ENCODE results near the gene DGKZ.
"Not testable (repeated sequence)": the region's sequence is repeated elsewhere in the genome, so short reads cannot be mapped to it uniquely, and the experiment has no call there.

DGKZ gene

DNA sequence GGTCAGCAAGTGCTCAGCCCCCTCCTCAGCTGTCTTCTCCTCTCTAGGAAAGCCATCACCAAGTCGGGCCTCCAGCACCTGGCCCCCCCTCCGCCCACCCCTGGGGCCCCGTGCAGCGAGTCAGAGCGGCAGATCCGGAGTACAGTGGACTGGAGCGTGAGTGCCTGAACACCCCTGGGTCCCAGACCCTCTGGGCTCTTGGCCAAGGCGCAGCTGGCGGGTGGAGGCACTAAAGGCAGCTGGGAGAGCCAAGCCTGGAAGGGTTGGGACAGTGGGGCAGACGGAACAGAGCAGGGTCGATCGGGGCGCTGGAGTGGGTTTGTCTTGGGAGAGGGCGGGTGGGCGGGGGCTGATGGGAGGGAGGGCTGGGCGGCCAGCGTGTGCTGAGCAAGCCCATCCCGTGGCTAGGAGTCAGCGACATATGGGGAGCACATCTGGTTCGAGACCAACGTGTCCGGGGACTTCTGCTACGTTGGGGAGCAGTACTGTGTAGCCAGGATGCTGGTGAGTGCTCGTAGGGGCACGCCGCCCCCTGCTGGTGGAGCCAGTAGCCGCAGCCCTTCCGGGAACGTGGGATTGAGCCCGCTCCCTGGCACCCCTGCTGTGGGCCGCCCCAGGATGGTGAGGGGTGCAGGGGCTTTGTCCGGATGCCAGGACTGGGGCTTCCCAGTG lies 20.1 kb downstream of the DGKZ start:
- FAIRE-seq = no peak

DNA sequence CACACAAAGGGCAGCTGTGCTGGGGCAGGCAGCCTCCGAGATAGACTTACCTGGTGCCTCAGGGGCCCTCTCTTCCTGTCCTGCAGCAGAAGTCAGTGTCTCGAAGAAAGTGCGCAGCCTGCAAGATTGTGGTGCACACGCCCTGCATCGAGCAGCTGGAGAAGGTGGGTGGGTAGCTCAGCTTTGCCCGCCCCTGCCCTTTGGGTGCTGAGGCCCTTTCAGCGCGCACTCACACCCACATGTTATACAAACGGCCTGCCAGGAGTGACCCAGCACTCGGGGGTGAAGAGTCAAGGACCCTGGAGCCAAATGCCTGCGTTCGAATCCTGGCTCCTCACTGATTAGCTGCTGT lies 20.6 kb downstream of the DGKZ start:
- no peak for FAIRE-seq

DNA sequence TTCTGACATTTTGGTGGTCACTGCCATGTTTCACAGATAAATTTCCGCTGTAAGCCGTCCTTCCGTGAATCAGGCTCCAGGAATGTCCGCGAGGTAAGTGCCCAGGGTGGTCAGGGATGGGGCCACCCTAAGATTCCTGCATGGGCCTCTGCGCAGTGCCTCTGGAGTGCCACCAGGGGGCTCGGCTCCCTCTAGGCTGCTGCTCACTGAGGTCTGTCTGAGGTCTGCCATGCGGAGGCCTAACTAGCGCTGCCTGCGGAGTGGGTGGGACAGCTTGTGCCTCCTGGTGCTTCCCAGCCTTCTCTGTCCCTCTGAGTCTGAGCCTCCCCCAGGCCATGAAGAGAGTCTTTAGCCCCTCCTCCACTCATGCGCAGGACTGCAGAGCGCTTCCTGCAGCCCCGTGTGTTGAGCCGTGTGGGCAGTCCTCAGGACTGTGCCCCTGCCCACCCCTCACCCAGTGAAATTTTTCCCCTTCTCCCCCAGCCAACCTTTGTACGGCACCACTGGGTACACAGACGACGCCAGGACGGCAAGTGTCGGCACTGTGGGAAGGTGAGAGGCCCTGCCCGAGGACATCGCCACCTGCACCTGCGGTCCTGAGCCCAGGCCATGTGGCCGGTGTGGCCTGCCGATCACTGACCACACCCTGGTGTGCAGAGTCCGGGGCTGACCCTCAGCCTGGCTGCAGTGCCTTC lies 22.3 kb downstream of the DGKZ start:
- peak; percentile 31 for FAIRE-seq

DNA sequence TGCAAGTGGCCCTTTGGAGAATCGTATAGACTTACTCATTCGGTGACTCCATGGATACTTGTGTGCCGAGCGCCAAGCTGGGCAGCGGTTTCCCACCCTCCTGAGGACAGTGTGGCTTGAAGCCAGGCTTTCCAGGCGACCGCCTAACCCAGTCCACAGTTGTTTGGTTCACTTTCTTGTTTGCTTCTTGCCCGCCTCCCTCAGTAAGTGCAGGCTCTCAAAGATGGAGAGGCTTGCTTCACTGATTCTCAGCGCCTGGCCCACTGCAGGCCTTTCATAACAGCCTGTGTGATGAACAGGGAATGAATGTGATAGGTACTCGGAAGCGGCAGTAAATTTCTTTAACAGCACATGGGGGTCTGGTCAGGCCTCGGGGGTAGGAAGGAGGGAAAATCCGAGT lies 23.0 kb downstream of the DGKZ start:
- no peak for FAIRE-seq

DNA sequence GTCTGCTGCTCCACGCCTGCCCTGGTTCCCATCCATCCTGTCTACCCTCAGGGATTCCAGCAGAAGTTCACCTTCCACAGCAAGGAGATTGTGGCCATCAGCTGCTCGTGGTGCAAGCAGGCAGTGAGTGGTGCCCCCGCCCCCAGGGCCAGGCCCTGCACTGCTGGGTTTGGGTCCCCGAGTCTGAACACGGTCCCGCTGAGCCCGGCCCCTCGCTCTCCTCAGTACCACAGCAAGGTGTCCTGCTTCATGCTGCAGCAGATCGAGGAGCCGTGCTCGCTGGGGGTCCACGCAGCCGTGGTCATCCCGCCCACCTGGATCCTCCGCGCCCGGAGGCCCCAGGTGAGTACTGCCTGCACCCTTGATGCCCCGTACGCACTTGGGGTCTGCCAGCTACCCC lies 24.0 kb downstream of the DGKZ start:
- not testable (repeated sequence) for FAIRE-seq

DNA sequence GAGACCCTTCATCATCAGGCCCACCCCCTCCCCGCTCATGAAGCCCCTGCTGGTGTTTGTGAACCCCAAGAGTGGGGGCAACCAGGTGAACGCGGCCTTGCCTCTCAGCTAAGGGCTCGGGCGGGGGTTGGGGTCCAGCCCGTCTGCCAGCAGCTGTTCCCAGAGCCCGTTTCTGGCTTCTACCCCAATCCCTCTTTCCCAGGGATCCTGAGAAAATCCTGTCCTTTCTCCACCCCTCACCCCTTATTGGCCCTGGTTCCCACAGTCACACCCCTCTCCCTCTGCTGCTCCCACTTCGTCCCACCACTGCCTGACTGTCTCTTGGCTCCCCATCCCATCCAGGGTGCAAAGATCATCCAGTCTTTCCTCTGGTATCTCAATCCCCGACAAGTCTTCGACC lies 24.8 kb downstream of the DGKZ start:
- FAIRE-seq = no peak

DNA sequence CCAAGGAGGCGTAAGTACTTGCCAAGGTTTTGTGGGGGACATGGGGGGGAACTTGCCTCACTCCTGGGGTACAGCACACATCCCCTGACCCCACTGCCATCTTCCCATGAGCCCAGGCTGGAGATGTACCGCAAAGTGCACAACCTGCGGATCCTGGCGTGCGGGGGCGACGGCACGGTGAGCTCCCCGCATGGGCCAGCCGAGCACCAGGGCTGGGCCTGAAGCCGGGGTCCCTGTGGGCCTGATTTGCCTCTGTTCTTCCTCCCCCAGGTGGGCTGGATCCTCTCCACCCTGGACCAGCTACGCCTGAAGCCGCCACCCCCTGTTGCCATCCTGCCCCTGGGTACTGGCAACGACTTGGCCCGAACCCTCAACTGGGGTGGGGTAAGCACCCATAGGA lies 25.2 kb downstream of the DGKZ start:
- FAIRE-seq = not testable (repeated sequence)

DNA sequence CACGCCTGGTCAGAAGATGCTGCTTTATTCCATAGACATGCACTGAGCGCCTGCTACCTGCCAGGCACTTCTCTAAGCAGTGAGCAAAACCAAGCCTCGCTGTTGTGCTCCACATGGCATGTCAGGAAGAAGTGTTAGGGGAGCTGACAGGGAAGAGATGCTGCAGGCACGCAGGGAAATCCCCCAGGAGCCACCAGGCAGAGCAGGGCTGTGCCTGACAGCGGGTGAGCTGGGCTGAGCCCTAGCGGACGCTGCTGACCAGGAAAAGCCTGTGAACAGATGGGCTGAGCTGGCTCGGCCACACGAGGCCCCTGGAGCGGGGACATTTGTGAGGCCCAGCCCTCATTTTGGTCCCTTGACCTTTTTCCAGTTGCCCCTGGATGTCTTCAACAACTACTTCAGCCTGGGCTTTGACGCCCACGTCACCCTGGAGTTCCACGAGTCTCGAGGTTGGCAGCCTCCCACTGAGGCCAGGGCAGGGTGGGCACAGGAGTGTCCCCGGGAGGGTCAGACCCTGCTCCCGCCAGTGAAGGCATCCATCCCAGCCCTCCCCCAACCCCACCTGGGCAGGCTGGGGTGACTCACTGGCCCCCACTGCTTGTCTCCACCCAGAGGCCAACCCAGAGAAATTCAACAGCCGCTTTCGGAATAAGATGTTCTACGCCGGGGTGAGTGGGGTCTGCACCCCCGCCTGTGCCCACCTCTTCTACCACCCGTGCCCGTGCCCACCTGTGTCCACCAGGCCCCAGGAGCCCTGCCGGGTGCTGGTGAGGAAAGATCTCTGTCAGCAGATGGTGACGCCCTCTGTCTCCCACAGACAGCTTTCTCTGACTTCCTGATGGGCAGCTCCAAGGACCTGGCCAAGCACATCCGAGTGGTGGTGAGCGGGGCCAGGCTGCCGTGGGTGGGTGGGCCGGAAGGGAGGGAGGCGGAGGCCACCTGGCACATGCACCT lies 26.8 kb downstream of the DGKZ start:
- FAIRE-seq = no peak

DNA sequence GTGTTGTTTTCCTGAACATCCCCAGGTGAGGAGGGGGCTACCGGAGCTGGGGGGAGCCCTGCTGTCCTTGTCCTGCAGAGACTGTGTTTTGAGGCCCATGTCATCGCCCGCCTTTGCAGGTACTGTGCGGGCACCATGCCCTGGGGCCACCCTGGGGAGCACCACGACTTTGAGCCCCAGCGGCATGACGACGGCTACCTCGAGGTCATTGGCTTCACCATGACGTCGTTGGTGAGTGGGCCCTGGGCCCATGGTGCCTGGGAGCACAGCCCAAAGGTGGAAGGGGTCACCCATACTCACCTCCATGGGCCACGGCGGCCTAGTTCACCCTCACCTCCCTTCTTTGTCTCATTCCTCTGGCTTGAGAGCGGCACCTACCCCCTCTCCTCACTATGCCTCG lies 27.6 kb downstream of the DGKZ start:
- FAIRE-seq = no peak

DNA sequence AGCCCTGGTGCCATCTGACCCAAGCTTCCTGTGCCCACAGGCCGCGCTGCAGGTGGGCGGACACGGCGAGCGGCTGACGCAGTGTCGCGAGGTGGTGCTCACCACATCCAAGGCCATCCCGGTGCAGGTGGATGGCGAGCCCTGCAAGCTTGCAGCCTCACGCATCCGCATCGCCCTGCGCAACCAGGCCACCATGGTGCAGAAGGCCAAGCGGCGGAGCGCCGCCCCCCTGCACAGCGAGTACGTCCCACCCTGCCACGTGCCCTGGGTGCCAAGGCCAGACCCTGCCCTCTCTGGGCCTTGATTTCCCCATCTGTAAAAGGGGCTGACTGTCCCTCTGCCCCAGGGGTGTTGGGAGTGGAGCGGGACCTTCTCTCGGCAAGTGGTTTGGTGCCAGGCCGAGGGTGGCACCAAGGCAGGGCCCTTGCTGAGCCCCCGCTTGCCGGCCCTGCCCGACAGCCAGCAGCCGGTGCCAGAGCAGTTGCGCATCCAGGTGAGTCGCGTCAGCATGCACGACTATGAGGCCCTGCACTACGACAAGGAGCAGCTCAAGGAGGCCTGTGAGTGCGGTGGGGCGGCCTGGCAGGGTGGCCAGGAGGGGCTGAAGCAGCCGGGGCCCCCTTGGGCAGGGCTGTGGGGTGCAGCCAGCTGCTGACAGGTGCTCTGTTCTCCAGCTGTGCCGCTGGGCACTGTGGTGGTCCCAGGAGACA lies 28.3 kb downstream of the DGKZ start:
- no peak for FAIRE-seq

DNA sequence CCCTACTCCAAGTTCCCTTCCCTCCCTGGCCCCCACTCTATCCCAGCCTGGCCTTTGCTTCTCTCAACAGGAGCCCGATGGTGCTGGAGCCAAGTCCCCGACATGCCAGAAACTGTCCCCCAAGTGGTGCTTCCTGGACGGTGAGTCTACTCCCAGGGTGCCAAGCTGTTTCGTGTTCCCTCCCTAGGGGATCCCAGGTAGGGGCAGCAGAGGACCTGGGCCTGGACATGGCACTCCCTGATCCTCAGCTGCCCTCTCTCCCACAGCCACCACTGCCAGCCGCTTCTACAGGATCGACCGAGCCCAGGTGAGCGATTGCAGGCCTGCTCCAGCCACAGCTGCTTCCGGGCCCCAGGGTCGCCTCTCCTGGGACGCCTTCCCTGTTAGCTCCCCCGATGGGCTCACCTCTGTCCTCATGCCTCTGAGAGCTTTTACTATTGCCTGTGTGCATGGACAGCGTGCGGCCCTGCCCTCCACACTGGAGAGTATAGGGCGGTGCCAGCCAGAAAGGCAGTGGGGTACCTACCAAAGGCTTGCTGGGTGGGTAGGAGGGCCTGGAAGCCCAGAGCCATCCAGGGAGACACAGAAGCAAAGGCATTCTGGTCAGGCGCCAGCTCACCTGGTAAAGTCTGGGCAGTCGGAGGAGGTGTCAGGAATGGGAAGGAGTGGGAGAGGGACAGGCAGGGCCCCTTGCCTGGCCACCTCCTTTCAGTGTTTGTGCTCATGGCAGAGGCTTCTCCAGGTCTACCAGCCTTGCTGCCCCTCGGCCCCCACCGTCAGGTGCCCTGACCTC lies 29.2 kb downstream of the DGKZ start:
- no peak for FAIRE-seq

DNA sequence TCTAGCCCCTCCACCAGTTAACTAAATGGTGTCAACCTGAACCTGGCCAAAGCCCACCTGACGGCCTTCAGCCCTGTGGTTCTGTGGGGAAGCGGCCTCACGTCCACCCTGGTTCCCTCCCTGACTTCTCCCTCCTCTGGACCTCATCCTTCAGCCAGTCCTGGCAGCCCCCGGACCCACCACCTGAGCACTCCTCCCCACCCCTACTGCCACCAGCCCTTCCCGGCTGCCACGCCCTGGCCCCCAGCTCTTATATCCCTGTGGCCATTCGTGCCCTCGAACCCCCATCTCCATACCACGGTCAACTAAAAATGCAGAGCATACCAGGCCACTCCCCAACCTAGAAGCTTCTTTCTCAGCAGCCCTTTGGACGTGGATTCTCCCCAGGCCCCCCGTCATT lies 30.0 kb downstream of the DGKZ start:
- no peak for FAIRE-seq

DNA sequence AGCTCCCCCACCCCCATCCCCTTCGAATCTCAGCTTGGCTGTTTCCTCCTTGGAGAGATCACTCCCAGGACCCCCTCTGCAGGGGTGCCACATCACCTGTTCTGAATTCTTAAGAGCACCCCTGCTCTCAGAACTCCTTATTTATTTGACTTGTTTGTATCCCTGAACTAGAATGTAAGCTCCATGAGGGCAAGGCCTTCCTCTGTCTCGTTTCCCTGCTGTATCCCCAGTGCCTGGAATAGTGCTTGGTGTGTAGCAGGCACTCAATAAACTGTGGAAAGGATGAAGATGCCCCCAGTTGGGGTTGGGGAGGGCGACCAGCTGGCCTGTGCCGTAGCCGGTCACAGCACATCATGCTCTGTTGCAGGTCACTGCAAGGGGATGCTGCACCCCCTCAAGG lies 30.6 kb downstream of the DGKZ start:
- no peak for FAIRE-seq

DNA sequence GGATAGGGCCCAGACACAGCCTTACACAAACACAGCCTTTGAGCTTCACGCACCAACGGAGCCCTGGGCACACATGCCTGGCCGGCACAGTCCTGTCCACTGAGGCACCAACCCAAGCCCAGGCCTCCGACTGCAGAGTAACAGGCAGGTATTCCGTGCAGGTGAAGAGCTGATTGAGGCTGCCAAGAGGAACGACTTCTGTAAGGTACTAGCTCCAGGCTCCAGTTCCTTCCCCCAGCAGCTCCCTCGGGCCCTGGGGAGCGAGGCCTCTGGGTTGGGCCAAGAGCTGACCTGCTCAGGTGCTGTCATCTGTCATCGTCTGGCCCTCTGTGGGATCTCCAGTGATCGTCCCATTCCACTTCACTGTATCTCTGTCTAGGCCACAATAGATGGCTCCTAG lies 31.0 kb downstream of the DGKZ start:
- FAIRE-seq = no peak

DNA sequence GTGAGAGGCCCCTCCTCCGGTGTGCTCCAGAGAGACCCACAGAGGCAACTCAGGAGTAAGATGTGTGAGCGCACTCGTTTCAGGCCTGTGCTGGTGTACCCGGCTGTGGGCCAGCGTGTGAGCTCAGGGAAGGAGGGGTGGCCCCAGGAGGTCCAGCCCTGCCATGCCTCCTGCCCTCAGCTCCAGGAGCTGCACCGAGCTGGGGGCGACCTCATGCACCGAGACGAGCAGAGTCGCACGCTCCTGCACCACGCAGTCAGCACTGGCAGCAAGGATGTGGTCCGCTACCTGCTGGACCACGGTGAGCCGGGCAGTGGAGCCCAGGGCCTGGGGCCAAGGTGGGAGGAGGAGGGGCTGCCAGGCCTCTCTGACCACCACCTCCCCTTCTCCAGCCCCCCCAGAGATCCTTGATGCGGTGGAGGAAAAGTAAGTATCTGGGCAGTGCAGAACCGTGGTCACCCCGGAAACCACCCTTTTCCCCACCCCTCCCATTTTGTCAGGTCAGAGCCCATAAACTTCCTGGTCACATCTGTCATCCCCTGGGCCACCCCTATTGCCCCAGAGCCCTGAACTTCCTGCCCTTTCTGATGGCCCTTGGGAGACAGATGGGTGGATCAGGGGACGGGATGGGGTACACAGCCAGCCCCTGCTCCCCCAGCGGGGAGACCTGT lies 31.7 kb downstream of the DGKZ start:
- FAIRE-seq = no peak

DNA sequence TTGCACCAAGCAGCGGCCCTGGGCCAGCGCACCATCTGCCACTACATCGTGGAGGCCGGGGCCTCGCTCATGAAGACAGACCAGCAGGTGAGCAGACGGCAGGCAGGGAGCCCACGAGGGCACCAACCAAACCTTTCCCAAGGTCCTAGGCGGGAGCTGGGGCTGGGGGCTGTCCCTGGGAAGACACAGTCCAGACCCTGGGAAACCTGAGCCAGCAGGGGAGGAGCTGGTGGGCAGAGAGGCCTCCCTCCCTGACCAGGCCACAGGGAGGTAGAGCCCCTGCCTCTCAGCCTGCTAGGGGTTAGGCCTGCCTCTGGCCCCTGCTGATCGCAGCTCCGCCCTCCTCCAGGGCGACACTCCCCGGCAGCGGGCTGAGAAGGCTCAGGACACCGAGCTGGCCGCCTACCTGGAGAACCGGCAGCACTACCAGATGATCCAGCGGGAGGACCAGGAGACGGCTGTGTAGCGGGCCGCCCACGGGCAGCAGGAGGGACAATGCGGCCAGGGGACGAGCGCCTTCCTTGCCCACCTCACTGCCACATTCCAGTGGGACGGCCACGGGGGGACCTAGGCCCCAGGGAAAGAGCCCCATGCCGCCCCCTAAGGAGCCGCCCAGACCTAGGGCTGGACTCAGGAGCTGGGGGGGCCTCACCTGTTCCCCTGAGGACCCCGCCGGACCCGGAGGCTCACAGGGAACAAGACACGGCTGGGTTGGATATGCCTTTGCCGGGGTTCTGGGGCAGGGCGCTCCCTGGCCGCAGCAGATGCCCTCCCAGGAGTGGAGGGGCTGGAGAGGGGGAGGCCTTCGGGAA lies 32.4 kb downstream of the DGKZ start:
- FAIRE-seq = peak; percentile 25

DNA sequence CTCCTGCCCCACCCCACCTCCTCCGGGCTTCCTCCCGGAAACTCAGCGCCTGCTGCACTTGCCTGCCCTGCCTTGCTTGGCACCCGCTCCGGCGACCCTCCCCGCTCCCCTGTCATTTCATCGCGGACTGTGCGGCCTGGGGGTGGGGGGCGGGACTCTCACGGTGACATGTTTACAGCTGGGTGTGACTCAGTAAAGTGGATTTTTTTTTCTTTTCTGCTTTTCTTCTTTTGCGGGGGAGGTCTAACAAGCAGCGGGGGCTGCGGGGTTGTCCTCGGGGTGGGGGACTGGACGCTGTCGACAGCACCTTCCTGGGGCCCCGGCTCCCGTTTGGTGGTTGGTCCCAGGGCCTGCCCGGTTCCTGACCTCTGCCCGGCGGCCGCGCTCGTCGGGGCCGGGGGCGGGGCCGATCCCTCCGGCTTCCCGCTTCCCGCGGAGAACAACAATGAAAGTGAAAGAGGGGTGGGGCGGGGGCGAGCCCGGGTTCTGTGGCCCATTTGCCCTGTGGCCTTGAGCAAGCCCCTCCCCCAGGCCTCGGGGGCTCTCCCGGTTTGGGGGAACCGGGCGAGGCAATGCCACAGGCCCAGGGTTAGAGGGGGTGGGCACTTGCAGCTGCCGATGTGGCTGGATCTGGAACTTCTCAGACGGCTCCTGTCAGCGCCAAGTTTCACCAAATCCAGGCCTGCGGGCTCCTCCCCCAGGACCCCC lies 33.2 kb downstream of the DGKZ start:
- no peak for FAIRE-seq

DNA sequence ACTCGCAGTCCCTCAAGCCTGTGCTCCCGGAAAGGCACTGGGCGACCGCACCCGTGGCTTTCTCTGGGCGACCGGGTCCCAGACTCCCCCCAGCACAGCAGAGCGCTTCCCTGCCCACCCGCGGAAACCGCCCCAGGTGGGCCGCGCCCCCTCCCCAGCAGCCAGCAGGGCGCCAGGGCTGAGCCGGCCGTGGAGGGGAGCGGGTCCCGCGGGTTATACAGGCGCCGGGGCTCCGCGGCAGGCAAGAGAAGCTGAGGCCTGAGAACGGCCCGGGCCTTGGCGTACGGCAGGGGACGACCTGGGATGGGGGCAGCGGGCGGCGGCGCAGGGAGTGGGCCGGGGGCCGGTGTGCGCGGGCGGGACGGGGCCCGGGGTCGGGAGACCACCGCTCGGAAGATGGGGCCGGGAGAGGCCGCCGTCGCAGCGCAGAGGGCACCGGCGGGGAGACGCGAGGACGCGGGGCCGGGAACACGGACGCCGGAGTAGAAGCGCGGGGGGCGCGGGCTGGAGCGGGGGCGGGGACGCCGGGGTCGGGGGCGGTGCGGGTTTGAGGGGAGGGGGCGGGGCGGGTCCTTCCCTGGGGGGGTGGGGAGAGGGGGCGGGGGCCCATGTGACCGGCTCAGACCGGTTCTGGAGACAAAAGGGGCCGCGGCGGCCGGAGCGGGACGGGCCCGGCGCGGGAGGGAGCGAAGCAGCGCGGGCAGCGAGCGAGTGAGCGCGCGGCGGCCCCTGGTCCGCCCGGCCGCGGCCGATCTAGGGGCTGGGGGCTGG lies 34.0 kb downstream of the DGKZ start, which contains the start of gene MDK:
Gene MDK, plus strand, starts transcription at position 622 of the 771 bp plus-strand sequence. CDS start 389 bp downstream, outside the sequence.
- no peak for FAIRE-seq
